Cardiac fibroblast (primary cell): Measurements from ENCODE around the gene SEMA3B.

Experiments
- DNase-seq, 2 donors: peaks; one replicate each; pipeline versions ENCODE4 v3.0.0 to v3.0.0-alpha.2; 2010; ENCODE audit warnings: low read depth in 2 of 2
- H3K4me3 ChIP-seq, 2 donors: replicated peaks in 1 of 2; 1 replicate in 1 of 2; 2 replicates in 1 of 2; pipeline ENCODE4 v1.5.1; 2011; ENCODE audit warnings: low read depth in 2 of 2, low read length in 2 of 2, mild to moderate bottlenecking in 2 of 2, moderate library complexity in 1 of 2
- CTCF ChIP-seq: IDR thresholded peaks from one replicate; pipeline ENCODE4 v1.5.1; 2011; ENCODE audit warnings: low read depth, mild to moderate bottlenecking, low read length, inconsistent platforms

The SEMA3B gene

GRCh38 chr3:50266836-50267235, 2.1 kb upstream of the SEMA3B start:
- no peak for TF ChIP-seq CTCF
- H3K4me3 ChIP-seq: peak overlapping the region; percentile 45 to 55
- DNase-seq: no peak

- H3K4me3 ChIP-seq: peak overlapping the region; percentile 45 to 55
- DNase-seq: peak in 1 of 2 donors; percentile 54
- no peak for TF ChIP-seq CTCF
These were observed 1.6 kb upstream of the SEMA3B start for GRCh38 chr3:50267280-50267913.

GRCh38 chr3:50268276-50268675, 671 bp upstream of the SEMA3B start:
- no peak for TF ChIP-seq CTCF
- no peak overlapping the region for H3K4me3 ChIP-seq

DNA sequence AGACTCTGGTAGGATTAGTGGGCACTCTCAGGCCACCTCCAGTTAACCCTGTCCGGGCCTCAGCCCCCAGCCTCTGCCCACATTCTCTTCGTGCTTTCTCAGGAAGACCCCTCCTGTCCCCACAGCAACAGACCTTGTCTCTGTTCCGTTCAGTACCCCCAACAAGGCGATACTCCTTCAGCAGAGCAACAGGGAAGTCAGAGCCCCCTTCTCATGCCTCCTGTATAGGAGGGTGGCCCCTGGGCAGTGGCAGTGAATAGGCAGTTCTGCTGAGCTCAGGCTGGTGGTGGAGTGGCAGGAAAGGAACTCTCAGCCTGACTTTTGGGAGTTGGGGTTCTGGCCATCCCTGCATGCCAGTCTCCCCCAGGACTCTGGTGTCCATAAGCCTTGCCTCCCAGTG, 513 bp downstream of the SEMA3B start:
- DNase-seq: no peak
- no peak for TF ChIP-seq CTCF
- no peak overlapping the region for H3K4me3 ChIP-seq

More at GRCh38 chr3:50268276-50268675, 671 bp upstream of the SEMA3B start:
- no peak for DNase-seq

DNA sequence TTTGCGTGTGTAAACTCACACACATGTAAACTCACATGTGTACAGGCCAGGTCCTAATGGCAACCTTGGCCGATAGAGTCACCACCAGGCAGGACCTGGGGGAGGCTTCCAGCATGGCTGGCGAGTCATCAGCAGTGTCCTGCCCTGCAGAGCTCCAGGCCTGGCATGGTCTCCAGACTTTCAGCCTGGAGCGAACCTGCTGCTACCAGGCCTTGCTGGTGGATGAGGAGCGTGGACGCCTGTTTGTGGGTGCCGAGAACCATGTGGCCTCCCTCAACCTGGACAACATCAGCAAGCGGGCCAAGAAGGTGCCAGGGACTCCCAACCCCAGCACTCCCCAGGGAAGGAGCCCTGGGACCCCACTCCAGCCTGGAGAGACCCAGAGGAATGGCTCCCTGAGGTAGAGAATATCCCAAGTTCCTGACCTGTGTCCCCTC, 1.0 kb downstream of the SEMA3B start:
- no peak overlapping the region for H3K4me3 ChIP-seq
- DNase-seq: peak in 1 of 2 donors; percentile 49
- no peak for TF ChIP-seq CTCF

GRCh38 chr3:50270422-50271224, 1.7 kb downstream of the SEMA3B start:
- H3K4me3 ChIP-seq: no peak overlapping the region
- no peak for TF ChIP-seq CTCF
- DNase-seq: no peak
